Measurements from ENCODE around the gene ACOXL. TPM values are rescaled to one million over a fixed set of nuclear protein-coding genes. Genes with fewer than 3 reads are reported as not detected.

ACOXL gene
- total RNA-seq, 2 experiments from 2014 or later: not detected

GRCh38 chr2:110919738-110920137 is 187.4 kb downstream of the ACOXL start:
- Mint-ChIP-seq H3K4me1 (ENCODE audit: low read depth) (no peaks in the 10 kb centered on the region), H3K36me3 (ENCODE audit: low read depth) (no peaks in the 10 kb centered on the region), H3K27ac (no peak overlapping the region), H3K9me3 (peaks cover 7% of the 10 kb centered on the region), H3K4me3 (no peak overlapping the region), H3K27me3 (no peaks in the 10 kb centered on the region)
- ATAC-seq (ENCODE audit: poor library complexity) (no peak), DNase-seq (no peak)
- no peak overlapping the region for H3K4me3 ChIP-seq (ENCODE audit: low read length)
- POLR2A ChIA-PET: no interaction called here
- no peak overlapping the region for H3K27ac ChIP-seq (ENCODE audit: low read depth in 1 of 2, low read length in 2 of 2)
- no peaks in the 10 kb centered on the region for H3K27me3 ChIP-seq (ENCODE audit: control insufficient read depth in 1 of 2, insufficient read depth in 2 of 2, low read length in 2 of 2)
- intact Hi-C loops (cut with DNase I, micrococcal nuclease): no loop called here
- H3K4me1 ChIP-seq (ENCODE audit: insufficient read depth, low read length): no peaks in the 10 kb centered on the region
- TF ChIP-seq CTCF (IDR thresholded peaks at IDR 0.05): no peak
- H3K36me3 ChIP-seq (ENCODE audit: insufficient read depth, low read length): no peaks in the 10 kb centered on the region
- CTCF ChIA-PET: no interaction called here
- H3K9me3 ChIP-seq (ENCODE audit: control insufficient read depth in 1 of 2, insufficient read depth in 1 of 2, low read length in 2 of 2): no peaks in the 10 kb centered on the region

GRCh38 chr2:110925479-110925878 is 193.1 kb downstream of the ACOXL start:
- H3K36me3 ChIP-seq (ENCODE audit: insufficient read depth, low read length): no peaks in the 10 kb centered on the region
- no peaks in the 10 kb centered on the region for H3K27me3 ChIP-seq (ENCODE audit: control insufficient read depth in 1 of 2, insufficient read depth in 2 of 2, low read length in 2 of 2)
- H3K4me3 Mint-ChIP-seq: no peak overlapping the region
- H3K27ac Mint-ChIP-seq: no peak overlapping the region
- no peak overlapping the region for H3K27ac ChIP-seq (ENCODE audit: low read depth in 1 of 2, low read length in 2 of 2)
- intact Hi-C loops (cut with DNase I, micrococcal nuclease): no loop called here
- no peaks in the 10 kb centered on the region for H3K4me1 Mint-ChIP-seq (ENCODE audit: low read depth)
- ATAC-seq (ENCODE audit: poor library complexity) (no peak), DNase-seq (no peak)
- CTCF ChIA-PET: interaction anchor here (0.6 kb wide), 1 partner anchor 37 kb away, joined by 3 read pairs; no protein-coding TSS in a partner anchor
- peaks cover 11% of the 10 kb centered on the region in 2 experiments for H3K9me3 ChIP-seq (ENCODE audit: control insufficient read depth in 1 of 2, insufficient read depth in 1 of 2, low read length in 2 of 2)
- peaks cover 11% of the 10 kb centered on the region for H3K9me3 Mint-ChIP-seq
- no peak for TF ChIP-seq CTCF (IDR thresholded peaks at IDR 0.05)
- no peaks in the 10 kb centered on the region for H3K4me1 ChIP-seq (ENCODE audit: insufficient read depth, low read length)
- no peak overlapping the region for H3K4me3 ChIP-seq (ENCODE audit: low read length)
- H3K27me3 Mint-ChIP-seq: no peaks in the 10 kb centered on the region
- no peaks in the 10 kb centered on the region for H3K36me3 Mint-ChIP-seq (ENCODE audit: low read depth)
- POLR2A ChIA-PET: no interaction called here

- Mint-ChIP-seq H3K27ac (no peak overlapping the region), H3K4me3 (no peak overlapping the region), H3K4me1 (ENCODE audit: low read depth) (no peaks in the 10 kb centered on the region), H3K27me3 (no peaks in the 10 kb centered on the region), H3K9me3 (peaks cover 11% of the 10 kb centered on the region), H3K36me3 (ENCODE audit: low read depth) (no peaks in the 10 kb centered on the region)
- CTCF ChIA-PET: no interaction called here
- no peak for TF ChIP-seq CTCF (IDR thresholded peaks at IDR 0.05)
- Histone ChIP-seq H3K36me3 (ENCODE audit: insufficient read depth, low read length) (no peaks in the 10 kb centered on the region), H3K27me3 (ENCODE audit: control insufficient read depth in 1 of 2, insufficient read depth in 2 of 2, low read length in 2 of 2) (no peaks in the 10 kb centered on the region), H3K9me3 (ENCODE audit: control insufficient read depth in 1 of 2, insufficient read depth in 1 of 2, low read length in 2 of 2) (peaks cover 11 to 18% of the 10 kb centered on the region in 2 experiments), H3K4me1 (ENCODE audit: insufficient read depth, low read length) (no peaks in the 10 kb centered on the region), H3K4me3 (ENCODE audit: low read length) (no peak overlapping the region), H3K27ac (ENCODE audit: low read depth in 1 of 2, low read length in 2 of 2) (no peak overlapping the region)
- ATAC-seq (ENCODE audit: poor library complexity) (no peak), DNase-seq (no peak)
- intact Hi-C loops (cut with DNase I, micrococcal nuclease): no loop called here
- POLR2A ChIA-PET: no interaction called here
Observed at GRCh38 chr2:110927526-110927925, 195.2 kb downstream of the ACOXL start.

Data from CD4-positive, alpha-beta T cell (primary cell).